ENCODE measurements around the gene INVS.

INVS gene

DNA sequence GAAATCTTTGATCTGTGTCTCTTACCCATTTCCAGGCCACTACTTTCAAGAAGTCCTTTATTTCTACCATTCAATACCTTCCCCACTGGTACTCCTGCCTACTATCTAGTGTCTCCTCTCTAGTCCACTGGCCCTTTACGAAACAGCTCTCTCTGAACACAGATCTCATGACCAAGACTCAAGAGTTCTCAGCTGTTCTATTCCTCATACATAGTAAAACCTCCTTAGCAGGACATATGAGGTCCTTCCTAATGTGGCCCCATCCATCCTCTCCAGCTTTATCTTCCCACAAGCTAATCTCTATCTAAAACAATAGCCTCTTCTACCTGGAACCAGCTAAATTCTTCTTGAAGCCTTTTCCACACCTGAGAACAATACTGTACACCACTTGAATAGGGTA is 251.1 kb downstream of the INVS start:
- DNase-seq, result no peak

Measured in CD4-positive, alpha-beta T cell treated with Interleukin-17A for 1 hour (primary cell).